Heart left ventricle (tissue), 13 donors: Measurements from ENCODE around the gene EIF5A.
"Not testable (repeated sequence)": the region's sequence is repeated elsewhere in the genome, so short reads cannot be mapped to it uniquely, and the experiment has no call there.

Experiments used
- CTCF ChIP-seq, 12 donors: fragments of 200-600 bp; sonication (generic) in 4 of 12; IDR thresholded peaks; one replicate each; pipeline versions ENCODE4 v1.5.0 to v1.8.0; 2018 to 2022; ENCODE audit warnings: antibody characterized with exemption in 12 of 12, mild to moderate bottlenecking in 5 of 12
- POLR2A ChIP-seq, 2 donors: fragments of 450-650 bp; IDR thresholded peaks; one replicate each; pipeline ENCODE4 v1.6.1; 2017; ENCODE audit warnings: antibody characterized with exemption in 2 of 2, mild to moderate bottlenecking in 2 of 2, moderate library complexity in 2 of 2
- donor health status: ischemic (EF 13 %, LVEDD 7.1; RV severe dilation, severe dysfunction).
- donor health status: DM: no; HTN: yes; CAD: no.
- donor health status: DM: no; HTN: no; CAD: no.
- donor health status: ischemic (EF 25% LVEDD 6.9; RV normal size, moderate dysfunction).
- donor health status: ischemic (EF 25% LVEDD 5.7; RV mildly dilated, moderate dysfunction).
- donor health status: ischemic (EF 35%, LVEDD 5.7; RV mildly dilated, moderate dysfunction).
- donor health status: nonischemic (EF 11% LVEDD 7.7; RV severe dilation, severe dysfunction).
- donor health status: DM: yes; HTN: yes; CAD: no.
- donor health status: PGD.
- donor health status: ischemic (EF 29% LVEDD 5.4; RV normal size, mild dysfunction).
- donor health status: nonischemic (EF 23%, LVEDD 6.1; RV moderate dilation, normal function).

- not testable (repeated sequence) for TF ChIP-seq CTCF, POLR2A (IDR thresholded peaks at IDR 0.05)
These were observed 28.3 kb downstream of the EIF5A start for GRCh38 chr17:7335765-7336164.
